Fibroblast of lung (primary cell): ENCODE data around the gene NRARP.

Source experiments
- EZH2 ChIP-seq: IDR thresholded peaks from 2 replicates; pipeline ENCODE4 v1.5.1; 2012; ENCODE audit warnings: low read length, control low read depth, mild to moderate bottlenecking; ENCODE audit errors: missing control alignments
- TF ChIP-seq, protein P1 (sequence below), 2 donors: IDR thresholded peaks in 1 of 2; conservative IDR thresholded peaks in 1 of 2; 1 replicate in 1 of 2; 2 replicates in 1 of 2; pipeline ENCODE4 v1.5.1; 2011 to 2012; ENCODE audit warnings: low read length in 2 of 2, control low read depth in 1 of 2, inconsistent platforms in 1 of 2, low read depth in 1 of 2, mild to moderate bottlenecking in 1 of 2

GRCh38 chr9:137308057-137308619 lies 6.1 kb upstream of the NRARP start:
- TF ChIP-seq, protein P1, sequence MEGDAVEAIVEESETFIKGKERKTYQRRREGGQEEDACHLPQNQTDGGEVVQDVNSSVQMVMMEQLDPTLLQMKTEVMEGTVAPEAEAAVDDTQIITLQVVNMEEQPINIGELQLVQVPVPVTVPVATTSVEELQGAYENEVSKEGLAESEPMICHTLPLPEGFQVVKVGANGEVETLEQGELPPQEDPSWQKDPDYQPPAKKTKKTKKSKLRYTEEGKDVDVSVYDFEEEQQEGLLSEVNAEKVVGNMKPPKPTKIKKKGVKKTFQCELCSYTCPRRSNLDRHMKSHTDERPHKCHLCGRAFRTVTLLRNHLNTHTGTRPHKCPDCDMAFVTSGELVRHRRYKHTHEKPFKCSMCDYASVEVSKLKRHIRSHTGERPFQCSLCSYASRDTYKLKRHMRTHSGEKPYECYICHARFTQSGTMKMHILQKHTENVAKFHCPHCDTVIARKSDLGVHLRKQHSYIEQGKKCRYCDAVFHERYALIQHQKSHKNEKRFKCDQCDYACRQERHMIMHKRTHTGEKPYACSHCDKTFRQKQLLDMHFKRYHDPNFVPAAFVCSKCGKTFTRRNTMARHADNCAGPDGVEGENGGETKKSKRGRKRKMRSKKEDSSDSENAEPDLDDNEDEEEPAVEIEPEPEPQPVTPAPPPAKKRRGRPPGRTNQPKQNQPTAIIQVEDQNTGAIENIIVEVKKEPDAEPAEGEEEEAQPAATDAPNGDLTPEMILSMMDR (conservative IDR thresholded peaks at IDR 0.05 in 1 of 2, IDR thresholded peaks at IDR 0.05 in 1 of 2; ENCODE audit: low read depth in 1 of 2, low read length in 2 of 2) = no peak
- TF ChIP-seq EZH2 = no peak
